ENCODE data around the gene GRIK5.

DNA sequence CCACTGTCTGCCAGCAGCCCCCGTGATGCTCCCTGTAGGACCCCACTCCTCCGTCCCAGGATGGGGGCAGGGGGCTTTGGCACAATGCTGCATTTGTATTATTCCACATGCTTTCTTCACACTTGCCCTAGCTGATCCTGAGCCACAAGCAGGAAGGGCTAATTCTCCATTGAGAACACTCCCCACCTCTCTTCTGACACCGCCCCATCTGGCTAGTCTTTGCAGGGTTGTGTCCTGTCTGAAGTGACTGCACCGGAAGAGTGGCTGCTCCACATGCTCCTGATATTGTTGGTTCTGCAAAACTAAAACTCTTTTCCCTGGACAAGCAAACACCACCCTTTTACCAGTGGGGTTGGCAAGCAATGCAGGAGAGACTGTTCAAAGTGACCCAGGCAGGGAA, 23.9 kb upstream of the GRIK5 start:
- TF ChIP-seq, protein P1, sequence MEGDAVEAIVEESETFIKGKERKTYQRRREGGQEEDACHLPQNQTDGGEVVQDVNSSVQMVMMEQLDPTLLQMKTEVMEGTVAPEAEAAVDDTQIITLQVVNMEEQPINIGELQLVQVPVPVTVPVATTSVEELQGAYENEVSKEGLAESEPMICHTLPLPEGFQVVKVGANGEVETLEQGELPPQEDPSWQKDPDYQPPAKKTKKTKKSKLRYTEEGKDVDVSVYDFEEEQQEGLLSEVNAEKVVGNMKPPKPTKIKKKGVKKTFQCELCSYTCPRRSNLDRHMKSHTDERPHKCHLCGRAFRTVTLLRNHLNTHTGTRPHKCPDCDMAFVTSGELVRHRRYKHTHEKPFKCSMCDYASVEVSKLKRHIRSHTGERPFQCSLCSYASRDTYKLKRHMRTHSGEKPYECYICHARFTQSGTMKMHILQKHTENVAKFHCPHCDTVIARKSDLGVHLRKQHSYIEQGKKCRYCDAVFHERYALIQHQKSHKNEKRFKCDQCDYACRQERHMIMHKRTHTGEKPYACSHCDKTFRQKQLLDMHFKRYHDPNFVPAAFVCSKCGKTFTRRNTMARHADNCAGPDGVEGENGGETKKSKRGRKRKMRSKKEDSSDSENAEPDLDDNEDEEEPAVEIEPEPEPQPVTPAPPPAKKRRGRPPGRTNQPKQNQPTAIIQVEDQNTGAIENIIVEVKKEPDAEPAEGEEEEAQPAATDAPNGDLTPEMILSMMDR (IDR thresholded peaks at IDR 0.05) = no peak
- no peak for TF ChIP-seq POLR2A (IDR thresholded peaks at IDR 0.05)

Data from right lobe of liver (tissue), 4 donors.